Thyroid gland (tissue), 4 donors: ENCODE data around the gene SCN11A.

Source experiments
- POLR2A ChIP-seq, 2 donors: fragments of 450-650 bp; IDR thresholded peaks; one replicate each; pipeline ENCODE4 v1.6.1; 2017; ENCODE audit warnings: antibody characterized with exemption in 2 of 2, mild to moderate bottlenecking in 2 of 2, moderate library complexity in 1 of 2
- TF ChIP-seq, protein P1 (sequence below), 6 experiments: fragments of 200-600 bp in 3 of 6; fragments of 450-650 bp in 3 of 6; sonication (generic) in 3 of 6; IDR thresholded peaks; one replicate each; pipeline ENCODE4 v1.5.1; 2016 to 2019; ENCODE audit warnings: antibody characterized with exemption in 6 of 6, mild to moderate bottlenecking in 2 of 6, inconsistent platforms in 1 of 6, moderate library complexity in 1 of 6

DNA sequence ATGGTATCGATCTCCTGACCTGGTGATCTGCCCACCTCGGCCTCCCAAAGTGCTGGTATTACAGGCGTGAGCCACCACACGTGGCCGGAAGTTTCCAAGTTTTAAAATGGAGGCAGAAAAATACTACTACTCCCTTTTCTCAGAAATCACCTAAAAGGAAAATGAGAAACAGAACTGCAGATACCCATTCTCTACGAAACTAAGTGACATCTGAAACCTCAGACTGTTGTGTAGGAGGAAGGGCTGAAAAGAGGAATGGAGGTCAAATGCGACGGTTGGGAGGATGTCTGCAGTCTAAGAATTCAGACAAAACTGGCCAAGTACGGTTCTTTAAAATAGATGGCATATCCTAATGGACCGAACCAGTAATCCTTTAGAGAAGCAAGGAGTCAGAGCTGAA, 24.2 kb upstream of the SCN11A start:
- TF ChIP-seq, protein P1, sequence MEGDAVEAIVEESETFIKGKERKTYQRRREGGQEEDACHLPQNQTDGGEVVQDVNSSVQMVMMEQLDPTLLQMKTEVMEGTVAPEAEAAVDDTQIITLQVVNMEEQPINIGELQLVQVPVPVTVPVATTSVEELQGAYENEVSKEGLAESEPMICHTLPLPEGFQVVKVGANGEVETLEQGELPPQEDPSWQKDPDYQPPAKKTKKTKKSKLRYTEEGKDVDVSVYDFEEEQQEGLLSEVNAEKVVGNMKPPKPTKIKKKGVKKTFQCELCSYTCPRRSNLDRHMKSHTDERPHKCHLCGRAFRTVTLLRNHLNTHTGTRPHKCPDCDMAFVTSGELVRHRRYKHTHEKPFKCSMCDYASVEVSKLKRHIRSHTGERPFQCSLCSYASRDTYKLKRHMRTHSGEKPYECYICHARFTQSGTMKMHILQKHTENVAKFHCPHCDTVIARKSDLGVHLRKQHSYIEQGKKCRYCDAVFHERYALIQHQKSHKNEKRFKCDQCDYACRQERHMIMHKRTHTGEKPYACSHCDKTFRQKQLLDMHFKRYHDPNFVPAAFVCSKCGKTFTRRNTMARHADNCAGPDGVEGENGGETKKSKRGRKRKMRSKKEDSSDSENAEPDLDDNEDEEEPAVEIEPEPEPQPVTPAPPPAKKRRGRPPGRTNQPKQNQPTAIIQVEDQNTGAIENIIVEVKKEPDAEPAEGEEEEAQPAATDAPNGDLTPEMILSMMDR (IDR thresholded peaks at IDR 0.05) = no peak
- no peak for TF ChIP-seq POLR2A (IDR thresholded peaks at IDR 0.05)
